ENCODE results near the gene KIF21A. TPM values are rescaled to one million over a fixed set of nuclear protein-coding genes. Genes with fewer than 3 reads are reported as not detected.

Gene KIF21A
- total RNA-seq, 3 donors from 2014 or later (not counting 1 experiment from before 2014, with no cell fraction given): 11.5 to 31.6 (median 18.0) TPM

GRCh38 chr12:39405580-39405979 lies 37.3 kb downstream of the KIF21A start:
- H3K36me3 Mint-ChIP-seq: no peaks in the 10 kb centered on the region
- ATAC-seq (no peak), DNase-seq (no peak)
- no peaks in the 10 kb centered on the region for H3K4me1 ChIP-seq (ENCODE audit: control insufficient read depth, insufficient read depth, low read length)
- H3K4me3 Mint-ChIP-seq: no peak overlapping the region
- H3K4me3 ChIP-seq (ENCODE audit: low read length): no peak overlapping the region
- no peaks in the 10 kb centered on the region for H3K9me3 ChIP-seq (ENCODE audit: control insufficient read depth, insufficient read depth, low read length)
- no peaks in the 10 kb centered on the region for H3K27me3 ChIP-seq (ENCODE audit: control insufficient read depth, insufficient read depth, low read length)
- H3K27ac Mint-ChIP-seq: no peak overlapping the region
- H3K27me3 Mint-ChIP-seq (ENCODE audit: low read depth in 2 of 2): no peaks in the 10 kb centered on the region
- WGBS (ENCODE audit: insufficient coverage): 88% methylated on average over 1 of the region's 3 CpGs
- no peak for TF ChIP-seq CTCF (IDR thresholded peaks at IDR 0.05)
- no peaks in the 10 kb centered on the region for H3K9me3 Mint-ChIP-seq
- no peaks in the 10 kb centered on the region for H3K36me3 ChIP-seq (ENCODE audit: control insufficient read depth, insufficient read depth, low read length)
- H3K27ac ChIP-seq (ENCODE audit: low read length): no peak overlapping the region
- peaks cover 22 to 29% of the 10 kb centered on the region in 2 donors for H3K4me1 Mint-ChIP-seq
- intact Hi-C loops (cut with micrococcal nuclease): no loop called here

GRCh38 chr12:39404000-39404399 lies 38.9 kb downstream of the KIF21A start:
- no peaks in the 10 kb centered on the region for H3K9me3 ChIP-seq (ENCODE audit: control insufficient read depth, insufficient read depth, low read length)
- H3K9me3 Mint-ChIP-seq: no peaks in the 10 kb centered on the region
- H3K27me3 Mint-ChIP-seq (ENCODE audit: low read depth in 2 of 2): no peaks in the 10 kb centered on the region
- intact Hi-C loops (cut with micrococcal nuclease): no loop called here
- no peak overlapping the region for H3K4me3 ChIP-seq (ENCODE audit: low read length)
- DNase-seq (no peak), ATAC-seq (no peak)
- H3K27ac ChIP-seq (ENCODE audit: low read length): no peak overlapping the region
- no peaks in the 10 kb centered on the region for H3K36me3 Mint-ChIP-seq
- no peak overlapping the region for H3K27ac Mint-ChIP-seq
- 100% methylated on average over 1 of the region's 1 CpG for WGBS (ENCODE audit: insufficient coverage)
- H3K4me1 ChIP-seq (ENCODE audit: control insufficient read depth, insufficient read depth, low read length): no peaks in the 10 kb centered on the region
- peaks cover 22 to 31% of the 10 kb centered on the region in 2 donors for H3K4me1 Mint-ChIP-seq
- no peak for TF ChIP-seq CTCF (IDR thresholded peaks at IDR 0.05)
- no peaks in the 10 kb centered on the region for H3K27me3 ChIP-seq (ENCODE audit: control insufficient read depth, insufficient read depth, low read length)
- no peaks in the 10 kb centered on the region for H3K36me3 ChIP-seq (ENCODE audit: control insufficient read depth, insufficient read depth, low read length)
- H3K4me3 Mint-ChIP-seq: no peak overlapping the region

- Mint-ChIP-seq H3K4me3 (no peak overlapping the region), H3K9me3 (no peaks in the 10 kb centered on the region), H3K4me1 (peaks cover 19 to 27% of the 10 kb centered on the region in 2 donors), H3K27me3 (ENCODE audit: low read depth in 2 of 2) (no peaks in the 10 kb centered on the region), H3K36me3 (no peaks in the 10 kb centered on the region), H3K27ac (no peak overlapping the region)
- no peak overlapping the region for H3K4me3 ChIP-seq (ENCODE audit: low read length)
- intact Hi-C loops (cut with micrococcal nuclease): no loop called here
- ATAC-seq (no peak), DNase-seq (no peak)
- no peaks in the 10 kb centered on the region for H3K4me1 ChIP-seq (ENCODE audit: control insufficient read depth, insufficient read depth, low read length)
- no peaks in the 10 kb centered on the region for H3K27me3 ChIP-seq (ENCODE audit: control insufficient read depth, insufficient read depth, low read length)
- H3K9me3 ChIP-seq (ENCODE audit: control insufficient read depth, insufficient read depth, low read length): no peaks in the 10 kb centered on the region
- H3K36me3 ChIP-seq (ENCODE audit: control insufficient read depth, insufficient read depth, low read length): no peaks in the 10 kb centered on the region
- TF ChIP-seq CTCF (IDR thresholded peaks at IDR 0.05): no peak
- H3K27ac ChIP-seq (ENCODE audit: low read length): no peak overlapping the region
Observed at GRCh38 chr12:39403376-39403775, 39.5 kb downstream of the KIF21A start.

GRCh38 chr12:39402922-39403321 lies 40.0 kb downstream of the KIF21A start:
- intact Hi-C loops (cut with micrococcal nuclease): no loop called here
- DNase-seq: no peak
- Histone ChIP-seq H3K36me3 (ENCODE audit: control insufficient read depth, insufficient read depth, low read length) (no peaks in the 10 kb centered on the region), H3K27me3 (ENCODE audit: control insufficient read depth, insufficient read depth, low read length) (no peaks in the 10 kb centered on the region), H3K27ac (ENCODE audit: low read length) (no peak overlapping the region), H3K4me1 (ENCODE audit: control insufficient read depth, insufficient read depth, low read length) (no peaks in the 10 kb centered on the region), H3K9me3 (ENCODE audit: control insufficient read depth, insufficient read depth, low read length) (no peaks in the 10 kb centered on the region), H3K4me3 (ENCODE audit: low read length) (no peak overlapping the region)
- Mint-ChIP-seq H3K4me3 (no peak overlapping the region), H3K27me3 (ENCODE audit: low read depth in 2 of 2) (no peaks in the 10 kb centered on the region), H3K9me3 (no peaks in the 10 kb centered on the region), H3K36me3 (no peaks in the 10 kb centered on the region), H3K4me1 (peaks cover 18 to 25% of the 10 kb centered on the region in 2 donors), H3K27ac (no peak overlapping the region)
- no peak for TF ChIP-seq CTCF (IDR thresholded peaks at IDR 0.05)
- no peak for ATAC-seq
